A549 (cell line): ENCODE results near the gene ZNF714. TPM values are rescaled to one million over a fixed set of nuclear protein-coding genes. Genes with fewer than 3 reads are reported as not detected.

Source experiments
- ATAC-seq, 2 experiments: fragments of 200-7000 bp in 1 of 2; fragments of >200 bp in 1 of 2; cut with Nextera tagmentation in 1 of 2; cut with Tn5 transposase in 1 of 2; 3 replicates each; pipeline versions ENCODE4 v1.8.0 to v1.9.1; 2018 to 2020; ENCODE audit warnings: mild to moderate bottlenecking in 1 of 2, moderate library complexity in 1 of 2
- CTCF ChIA-PET: fragments of 300-600 bp; sonication (Branson Sonifier 250); formaldehyde crosslinking; extraction: SDS; loops from one replicate; lab custom pipeline; 2021; ENCODE audit warnings: antibody characterized with exemption, inconsistent platforms; lab: Yijun Ruan, JAX
- POLR2A ChIA-PET: fragments of 350-600 bp; formaldehyde crosslinking; extraction: SDS; loops from one replicate; lab custom pipeline; 2021; ENCODE audit warnings: antibody characterized with exemption, inconsistent platforms; lab: Yijun Ruan, JAX
- DNase-seq, 2 experiments: peaks; one replicate each; pipeline versions ENCODE4 v3.0.0 to v3.0.0-alpha.2; 2011 to 2016; ENCODE audit warnings: low read depth in 1 of 2, low spot score in 1 of 2
- FAIRE-seq: peaks from 2 replicates; lab custom pipeline; 2011; peaks lifted over from hg19 to GRCh38; lab: Jason Lieb, UNC
- H3K27ac ChIP-seq, 2 experiments: fragments of >200 bp; sonication (Bioruptor Twin); formaldehyde crosslinking; 3 replicates each; pipeline ENCODE4 v1.5.1; 2016 to 2017
- H3K4me1 ChIP-seq: fragments of >200 bp; sonication (Bioruptor Twin); formaldehyde crosslinking; 3 replicates; pipeline ENCODE4 v1.6.1; 2016
- H3K4me2 ChIP-seq: fragments of >200 bp; sonication (Bioruptor Twin); formaldehyde crosslinking; 3 replicates; pipeline ENCODE4 v1.6.1; 2016
- H3K4me3 ChIP-seq: fragments of >200 bp; sonication (Bioruptor Twin); formaldehyde crosslinking; 3 replicates; pipeline ENCODE4 v1.5.1; 2016
- H3K9me3 ChIP-seq: fragments of >200 bp; sonication (Bioruptor Twin); formaldehyde crosslinking; 3 replicates; pipeline ENCODE4 v1.6.1; 2016
- CBX2 ChIP-seq: fragments of 200-600 bp; sonication (generic); IDR thresholded peaks from 2 replicates; pipeline ENCODE4 v1.6.1; 2016; ENCODE audit warnings: low read depth, mild to moderate bottlenecking, borderline replicate concordance
- EHMT2 ChIP-seq: fragments of 200-600 bp; sonication (generic); IDR thresholded peaks from 2 replicates; pipeline ENCODE4 v1.6.1; 2016; ENCODE audit warnings: antibody characterized with exemption, low read depth, mild to moderate bottlenecking, moderate library complexity
- EP300 ChIP-seq, 2 experiments: fragments of >200 bp; sonication (Bioruptor Twin); formaldehyde crosslinking; IDR thresholded peaks; 2 replicates in 1 of 2; 3 replicates in 1 of 2; pipeline ENCODE4 v1.6.1; 2016 to 2017
- FOSB ChIP-seq: fragments of 250-450 bp; sonication (Bioruptor Pico); IDR thresholded peaks from 2 replicates; pipeline ENCODE4 v1.5.0; 2020; ENCODE audit warnings: mild to moderate bottlenecking, moderate library complexity
- FOSL2 ChIP-seq, 2 experiments: fragments of 450-650 bp in 1 of 2; fragments of >200 bp in 1 of 2; sonication (Bioruptor Twin) in 1 of 2; formaldehyde crosslinking; IDR thresholded peaks; 2 replicates each; pipeline versions ENCODE4 v1.5.0 to v1.6.1; 2016 to 2020; ENCODE audit warnings: mild to moderate bottlenecking in 1 of 2, moderate library complexity in 1 of 2
- HEYL ChIP-seq: fragments of 250-450 bp; sonication (Bioruptor Pico); IDR thresholded peaks from 2 replicates; pipeline ENCODE4 v1.8.0; 2021; ENCODE audit warnings: mild to moderate bottlenecking, moderate library complexity
- HMGXB4 ChIP-seq: fragments of 250-450 bp; sonication (Bioruptor Pico); IDR thresholded peaks from 2 replicates; pipeline ENCODE4 v1.5.0; 2021; ENCODE audit warnings: mild to moderate bottlenecking, moderate library complexity, borderline replicate concordance
- JUN ChIP-seq, 2 experiments: fragments of >200 bp; sonication (Bioruptor Twin); formaldehyde crosslinking; IDR thresholded peaks; 2 replicates in 1 of 2; 3 replicates in 1 of 2; pipeline ENCODE4 v1.6.1; 2016 to 2017
- KDM1A ChIP-seq: fragments of 200-600 bp; sonication (generic); IDR thresholded peaks from 2 replicates; pipeline ENCODE4 v1.6.1; 2016; ENCODE audit warnings: low read depth, mild to moderate bottlenecking
- MAZ ChIP-seq: fragments of 150-350 bp; IDR thresholded peaks from 2 replicates; pipeline ENCODE4 v1.6.1; 2014; ENCODE audit warnings: antibody characterized with exemption, low read depth, low read length, borderline replicate concordance
- MYC ChIP-seq: IDR thresholded peaks from 2 replicates; pipeline ENCODE4 v1.6.1; 2012; ENCODE audit warnings: mild to moderate bottlenecking, inconsistent platforms, low read length, improper control_type of control experiment, borderline replicate concordance
- NPAS2 ChIP-seq: fragments of 250-450 bp; sonication (Bioruptor Pico); IDR thresholded peaks from 2 replicates; pipeline ENCODE4 v1.8.0; 2022; ENCODE audit warnings: mild to moderate bottlenecking, moderate library complexity, borderline replicate concordance
- PBX3 ChIP-seq: IDR thresholded peaks from 2 replicates; pipeline ENCODE4 v1.6.1; 2012
- PHF8 ChIP-seq: fragments of 200-600 bp; sonication (generic); IDR thresholded peaks from 2 replicates; pipeline ENCODE4 v1.6.1; 2016; ENCODE audit warnings: low read depth, mild to moderate bottlenecking, antibody characterized with exemption, moderate library complexity, borderline replicate concordance
- POLR2A ChIP-seq: IDR thresholded peaks from 2 replicates; pipeline ENCODE4 v1.6.1; 2012; ENCODE audit warnings: mild to moderate bottlenecking, low read length
- POLR2AphosphoS2 ChIP-seq: conservative IDR thresholded peaks from 2 replicates; pipeline ENCODE4 v1.6.1; 2012; ENCODE audit warnings: low read length, improper control_type of control experiment, inconsistent platforms
- RARB ChIP-seq: fragments of 250-450 bp; sonication (Bioruptor Pico); IDR thresholded peaks from 2 replicates; pipeline ENCODE4 v1.8.0; 2021; ENCODE audit warnings: mild to moderate bottlenecking, moderate library complexity
- RNF2 ChIP-seq: fragments of 200-600 bp; sonication (generic); IDR thresholded peaks from 2 replicates; pipeline ENCODE4 v1.6.1; 2016; ENCODE audit warnings: low read depth, mild to moderate bottlenecking, antibody characterized with exemption, moderate library complexity, borderline replicate concordance
- SMC3 ChIP-seq: fragments of >200 bp; sonication (Bioruptor Twin); formaldehyde crosslinking; IDR thresholded peaks from 3 replicates; pipeline ENCODE4 v1.6.1; 2018; ENCODE audit warnings: inconsistent platforms
- SREBF2 ChIP-seq: fragments of 450-650 bp; IDR thresholded peaks from 2 replicates; pipeline ENCODE4 v1.6.1; 2014; ENCODE audit warnings: mild to moderate bottlenecking, moderate library complexity
- TFCP2L1 ChIP-seq: fragments of 250-450 bp; sonication (Bioruptor Pico); IDR thresholded peaks from 2 replicates; pipeline ENCODE4 v1.5.0; 2021; ENCODE audit warnings: mild to moderate bottlenecking
- TP53 ChIP-seq: fragments of 250-450 bp; sonication (Bioruptor Pico); IDR thresholded peaks from 2 replicates; pipeline ENCODE4 v1.5.0; 2021; ENCODE audit warnings: mild to moderate bottlenecking, moderate library complexity
- ZFP36 ChIP-seq: fragments of 450-650 bp; IDR thresholded peaks from 2 replicates; pipeline ENCODE4 v1.6.1; 2014; ENCODE audit warnings: borderline replicate concordance; ENCODE audit not compliant: partially characterized antibody
- ZNF302 ChIP-seq: fragments of 250-450 bp; sonication (Bioruptor Pico); IDR thresholded peaks from 2 replicates; pipeline ENCODE4 v1.9.0; 2021; ENCODE audit warnings: inconsistent platforms, mild to moderate bottlenecking, moderate library complexity
- ZSCAN20 ChIP-seq: fragments of 250-450 bp; sonication (Bioruptor Pico); IDR thresholded peaks from 2 replicates; pipeline ENCODE4 v1.8.0; 2022; ENCODE audit warnings: mild to moderate bottlenecking, moderate library complexity
- WGBS: methylation state at CpG from one replicate; pipeline ENCODE4 v1.1.6; 2017; ENCODE audit errors: missing lambda C conversion rate; 5-methylcytosine and 5-hydroxymethylcytosine counted together
- polyA plus RNA-seq, 4 experiments: library from polyadenylated mRNA; depleted of rRNA in 3 of 4; stranded (reverse); fragments of >200 nt; fragmentation: RNase III in 1 of 4; extraction: RNeasy Plus Mini Kit Qiagen cat#74134 plus additional on column Dnase treatment in 1 of 4; gene quantifications; 2 replicates in 3 of 4; 3 replicates in 1 of 4; pipeline ENCODE4 v1.2.3, GENCODE V29; 2011 to 2017
- TF ChIP-seq, protein P1 (sequence below): fragments of 450-650 bp; IDR thresholded peaks from 2 replicates; pipeline ENCODE4 v1.6.1; 2014; ENCODE audit warnings: antibody characterized with exemption
- TF ChIP-seq, protein P2 (sequence below): IDR thresholded peaks from 2 replicates; pipeline ENCODE4 v1.6.1; 2012; ENCODE audit warnings: low read depth, borderline replicate concordance
- TF ChIP-seq, protein P3 (sequence below): IDR thresholded peaks from 2 replicates; pipeline ENCODE4 v1.6.1; 2012

ZNF714 gene
- polyA plus RNA-seq, 2 of the 4 experiments (the other 2 are of a cell fraction), result 3.0 to 8.1 TPM

- FAIRE-seq (no peak), DNase-seq (peak; percentile 59 to 94), ATAC-seq (peak; percentile 100)
- ChIA-PET POLR2A (interaction anchor here (0.6 to 1.4 kb wide), 5 partner anchors 9 to 459 kb away, joined by 3 to 12 read pairs (median 8); partner anchors contain the start of genes ZNF430, ZNF708 and ZNF714), CTCF (no interaction called here)
- H3K27ac ChIP-seq, result peak within 1 kb of the TSS; percentile 74 to 89
- no peak for TF ChIP-seq RNF2
- TF ChIP-seq FOSB (CRISPR knock-in tag), result no peak
- TF ChIP-seq MYC, result no peak
- 0 out of 5 replicates have a peak, but pooled peaks of 1 of the 2 experiments have one; percentile 21 for TF ChIP-seq JUN (IDR thresholded peaks at IDR 0.05)
- TF ChIP-seq HMGXB4, result no peak
- TF ChIP-seq PBX3, result peak; percentile 76
- no peak for TF ChIP-seq EP300 (IDR thresholded peaks at IDR 0.05)
- no peak for TF ChIP-seq HEYL (CRISPR knock-in tag)
- TF ChIP-seq SREBF2, result no peak
- no peak for TF ChIP-seq POLR2AphosphoS2
- TF ChIP-seq SMC3, result no peak
- TF ChIP-seq, protein P1, sequence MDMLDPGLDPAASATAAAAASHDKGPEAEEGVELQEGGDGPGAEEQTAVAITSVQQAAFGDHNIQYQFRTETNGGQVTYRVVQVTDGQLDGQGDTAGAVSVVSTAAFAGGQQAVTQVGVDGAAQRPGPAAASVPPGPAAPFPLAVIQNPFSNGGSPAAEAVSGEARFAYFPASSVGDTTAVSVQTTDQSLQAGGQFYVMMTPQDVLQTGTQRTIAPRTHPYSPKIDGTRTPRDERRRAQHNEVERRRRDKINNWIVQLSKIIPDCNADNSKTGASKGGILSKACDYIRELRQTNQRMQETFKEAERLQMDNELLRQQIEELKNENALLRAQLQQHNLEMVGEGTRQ, result no peak
- TF ChIP-seq FOSL2 (IDR thresholded peaks at IDR 0.05), result no peak
- TF ChIP-seq FOSL2 (CRISPR knock-in tag; IDR thresholded peaks at IDR 0.05), result no peak
- no peak for TF ChIP-seq TFCP2L1
- TF ChIP-seq, protein P2, sequence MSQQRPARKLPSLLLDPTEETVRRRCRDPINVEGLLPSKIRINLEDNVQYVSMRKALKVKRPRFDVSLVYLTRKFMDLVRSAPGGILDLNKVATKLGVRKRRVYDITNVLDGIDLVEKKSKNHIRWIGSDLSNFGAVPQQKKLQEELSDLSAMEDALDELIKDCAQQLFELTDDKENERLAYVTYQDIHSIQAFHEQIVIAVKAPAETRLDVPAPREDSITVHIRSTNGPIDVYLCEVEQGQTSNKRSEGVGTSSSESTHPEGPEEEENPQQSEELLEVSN, result no peak
- TF ChIP-seq MAZ, result no peak
- TF ChIP-seq ZSCAN20, result no peak
- no peak for TF ChIP-seq NPAS2 (CRISPR knock-in tag)
- TF ChIP-seq POLR2A, result peak; percentile 54
- TF ChIP-seq PHF8, result peak; percentile 69; the same call in 1 of the 2 replicates
- no peak for TF ChIP-seq RARB (CRISPR knock-in tag)
- TF ChIP-seq EHMT2, result no peak
- TF ChIP-seq ZFP36, result no peak
- no peak for TF ChIP-seq CBX2
- no peak for TF ChIP-seq KDM1A
- TF ChIP-seq TP53 (CRISPR knock-in tag), result no peak
- no peak for TF ChIP-seq ZNF302 (CRISPR knock-in tag)
- TF ChIP-seq, protein P3, sequence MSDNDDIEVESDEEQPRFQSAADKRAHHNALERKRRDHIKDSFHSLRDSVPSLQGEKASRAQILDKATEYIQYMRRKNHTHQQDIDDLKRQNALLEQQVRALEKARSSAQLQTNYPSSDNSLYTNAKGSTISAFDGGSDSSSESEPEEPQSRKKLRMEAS, result peak; percentile 26; the same call in 1 of the 2 replicates
- peaks cover 4% of the 10 kb centered on the region for H3K9me3 ChIP-seq
- peak within 1 kb of the TSS; percentile 84 for H3K4me2 ChIP-seq
- H3K4me1 ChIP-seq, result no peaks in the 10 kb centered on the region
- H3K4me3 ChIP-seq, result peak within 1 kb of the TSS; percentile 69
- WGBS, result 0% methylated on average over 6 of the region's 30 CpGs
These were observed 59.9 kb downstream of the ZNF714 start, which contains the start of gene ZNF431 for GRCh38 chr19:21141787-21142464. ZNF431 (plus strand) TSS chr19:21142040; CDS start chr19:21142184, 144 bp downstream.
